Ureter (tissue), 1 donor: ENCODE results near the gene SGK2. TPM values are rescaled to one million over a fixed set of nuclear protein-coding genes. Genes with fewer than 3 reads are reported as not detected.

Experiments used
- DNase-seq: peaks from one replicate; pipeline ENCODE4 v3.0.0-alpha.2; 2020; ENCODE audit warnings: low spot score
- total RNA-seq: library from RNA; stranded (reverse); gene quantifications from one replicate; pipeline ENCODE4 v1.2.4, GENCODE V29; 2023
- donor health status: DM: yes; HTN: yes; CAD: no.

The SGK2 gene
- total RNA-seq, result 29.8 TPM

- peak; percentile 61 for DNase-seq
These were observed at the start of gene SGK2 for GRCh38 chr20:43558412-43559146. Gene SGK2, plus strand, starts transcription at chr20:43559027. Its CDS starts 7,469 bp downstream, at chr20:43566496.

GRCh38 chr20:43511879-43512278 is 46.9 kb upstream of the SGK2 start:
- DNase-seq, result no peak

GRCh38 chr20:43513372-43513930 is 45.4 kb upstream of the SGK2 start:
- DNase-seq, result no peak

GRCh38 chr20:43513931-43514647 is 44.7 kb upstream of the SGK2 start:
- DNase-seq, result peak; percentile 98

GRCh38 chr20:43514648-43514999 is 44.2 kb upstream of the SGK2 start:
- no peak for DNase-seq

GRCh38 chr20:43515628-43516027 is 43.2 kb upstream of the SGK2 start:
- DNase-seq, result no peak

- no peak for DNase-seq
These were observed 42.5 kb upstream of the SGK2 start for GRCh38 chr20:43516251-43516824.

GRCh38 chr20:43520074-43520630 is 38.7 kb upstream of the SGK2 start:
- DNase-seq, result no peak

GRCh38 chr20:43525021-43525420 is 33.8 kb upstream of the SGK2 start:
- no peak for DNase-seq

- no peak for DNase-seq
These were observed 30.5 kb upstream of the SGK2 start for GRCh38 chr20:43528258-43528875.

- no peak for DNase-seq
These were observed 29.8 kb upstream of the SGK2 start for GRCh38 chr20:43529051-43529450.

- no peak for DNase-seq
These were observed 29.2 kb upstream of the SGK2 start for GRCh38 chr20:43529457-43530153.

- no peak for DNase-seq
These were observed 28.3 kb upstream of the SGK2 start for GRCh38 chr20:43530321-43531090.

GRCh38 chr20:43531091-43531443 is 27.8 kb upstream of the SGK2 start:
- DNase-seq, result no peak

GRCh38 chr20:43532416-43533055 is 26.3 kb upstream of the SGK2 start:
- DNase-seq, result no peak

- DNase-seq, result no peak
These were observed 25.8 kb upstream of the SGK2 start for GRCh38 chr20:43533060-43533459.

- DNase-seq, result no peak
These were observed 24.8 kb upstream of the SGK2 start for GRCh38 chr20:43534016-43534415.

- no peak for DNase-seq
These were observed 24.0 kb upstream of the SGK2 start for GRCh38 chr20:43534791-43535350.

- no peak for DNase-seq
These were observed 23.3 kb upstream of the SGK2 start for GRCh38 chr20:43535370-43536004.
